GM18909 (cell line): Measurements from ENCODE around the gene ACTMAP.
"Not testable (repeated sequence)": the region's sequence is repeated elsewhere in the genome, so short reads cannot be mapped to it uniquely, and the experiment has no call there.

Experiments used
- ATAC-seq: cut with Tn5 transposase; IDR thresholded peaks from one replicate; pipeline ENCODE4 v1.9.1; 2021; ENCODE audit warnings: mild to moderate bottlenecking; ENCODE audit not compliant: unreplicated experiment, poor library complexity

Gene ACTMAP

GRCh38 chr19:40745402-40745780 is 4.9 kb downstream of the ACTMAP start:
- no peak for ATAC-seq

GRCh38 chr19:40744554-40745401 is 5.5 kb downstream of the ACTMAP start:
- no peak for ATAC-seq

- no peak for ATAC-seq
Observed at GRCh38 chr19:40743926-40744325, 6.4 kb downstream of the ACTMAP start.

- no peak for ATAC-seq
Observed at GRCh38 chr19:40742886-40743285, 7.4 kb downstream of the ACTMAP start.

GRCh38 chr19:40742477-40742876 is 7.8 kb downstream of the ACTMAP start:
- no peak for ATAC-seq

- no peak for ATAC-seq
Observed at GRCh38 chr19:40741527-40742390, 8.5 kb downstream of the ACTMAP start.

GRCh38 chr19:40740747-40741146 is 9.5 kb downstream of the ACTMAP start:
- ATAC-seq, result no peak

GRCh38 chr19:40739871-40740703 is 10.2 kb downstream of the ACTMAP start:
- ATAC-seq, result no peak

GRCh38 chr19:40739030-40739839 is 11.0 kb downstream of the ACTMAP start:
- no peak for ATAC-seq

GRCh38 chr19:40737102-40737644 is 13.1 kb downstream of the ACTMAP start:
- no peak for ATAC-seq

GRCh38 chr19:40736661-40737060 is 13.6 kb downstream of the ACTMAP start:
- no peak for ATAC-seq

GRCh38 chr19:40735013-40735771 is 15.1 kb downstream of the ACTMAP start:
- no peak for ATAC-seq

- ATAC-seq, result no peak
Observed at GRCh38 chr19:40733149-40733548, 17.1 kb downstream of the ACTMAP start.

- not testable (repeated sequence) for ATAC-seq
Observed at GRCh38 chr19:40732304-40732703, 18.0 kb downstream of the ACTMAP start.

GRCh38 chr19:40730065-40730464 is 20.2 kb downstream of the ACTMAP start:
- not testable (repeated sequence) for ATAC-seq

GRCh38 chr19:40726279-40726678 is 24.0 kb downstream of the ACTMAP start:
- ATAC-seq, result no peak

- no peak for ATAC-seq
Observed at GRCh38 chr19:40724855-40725254, 25.4 kb downstream of the ACTMAP start.

- no peak for ATAC-seq
Observed at GRCh38 chr19:40724315-40724714, 26.0 kb downstream of the ACTMAP start.
